Fibroblast of skin of abdomen (primary cell): Measurements from ENCODE around the gene PXK.
"Not testable (repeated sequence)": the region's sequence is repeated elsewhere in the genome, so short reads cannot be mapped to it uniquely, and the experiment has no call there.

ENCODE experiments used
- DNase-seq: peaks from one replicate; pipeline ENCODE4 v3.0.0-alpha.2; 2013

Gene PXK

GRCh38 chr3:58421004-58421403 is 88.3 kb downstream of the PXK start:
- no peak for DNase-seq

- DNase-seq, result peak; percentile 33
Observed at GRCh38 chr3:58422756-58423325, 90.1 kb downstream of the PXK start.

- no peak for DNase-seq
Observed at GRCh38 chr3:58424613-58425012, 91.9 kb downstream of the PXK start.

DNA sequence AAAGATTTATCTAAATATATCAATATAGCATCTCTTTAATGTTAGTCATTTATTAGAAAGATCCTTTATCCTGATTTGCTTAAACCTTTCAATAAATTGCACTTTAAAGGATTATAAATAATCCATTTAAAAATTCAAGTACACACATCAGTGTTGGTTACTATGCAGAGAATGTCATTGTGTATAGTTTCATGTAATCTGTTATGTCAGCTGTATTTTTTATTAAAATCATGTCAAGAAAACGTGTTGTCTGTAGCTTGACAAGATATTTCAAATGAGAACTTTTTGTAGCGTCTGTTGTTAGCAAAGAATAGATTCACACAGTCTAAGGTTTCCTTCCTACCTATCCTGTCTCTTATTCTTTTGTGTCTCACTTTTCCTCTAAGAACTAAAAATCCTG is 93.1 kb downstream of the PXK start:
- DNase-seq, result no peak

- no peak for DNase-seq
Observed at GRCh38 chr3:58427661-58428361, 95.1 kb downstream of the PXK start.

DNA sequence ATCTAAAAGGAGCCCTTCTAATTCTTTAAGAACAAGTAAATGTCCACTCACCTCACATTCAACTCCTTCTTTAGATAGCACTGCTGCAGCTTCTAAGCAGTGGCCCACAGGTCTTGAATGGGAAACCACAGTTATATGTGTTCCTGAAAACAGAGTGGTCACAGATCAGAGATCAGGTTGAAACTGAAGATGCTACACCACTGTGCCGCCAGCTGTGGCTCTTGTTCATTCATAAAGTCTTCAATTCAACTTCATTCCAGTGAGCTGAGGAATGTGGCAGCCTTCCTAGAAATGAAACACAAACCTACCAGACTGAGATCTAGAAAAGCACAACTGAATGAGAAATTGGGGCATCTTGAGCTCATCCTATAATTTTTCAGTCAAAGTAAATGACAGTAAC is 97.0 kb downstream of the PXK start:
- peak; percentile 27 for DNase-seq

GRCh38 chr3:58432905-58433304 is 100.2 kb downstream of the PXK start:
- DNase-seq, result no peak

GRCh38 chr3:58433400-58434167 is 100.9 kb downstream of the PXK start, which contains the start of gene PDHB:
TSS of gene PDHB (minus strand) at chr3:58433832. CDS start at chr3:58433809, 23 bp downstream.
- DNase-seq, result peak; percentile 90

- no peak for DNase-seq
Observed at GRCh38 chr3:58434168-58434504, 101.4 kb downstream of the PXK start.

GRCh38 chr3:58434511-58434910 is 101.8 kb downstream of the PXK start:
- DNase-seq, result no peak

GRCh38 chr3:58434990-58435389 is 102.3 kb downstream of the PXK start:
- DNase-seq, result peak; percentile 94

GRCh38 chr3:58437276-58437675 is 104.6 kb downstream of the PXK start:
- not testable (repeated sequence) for DNase-seq

- DNase-seq, result not testable (repeated sequence)
Observed at GRCh38 chr3:58440996-58441355, 108.3 kb downstream of the PXK start.

DNA sequence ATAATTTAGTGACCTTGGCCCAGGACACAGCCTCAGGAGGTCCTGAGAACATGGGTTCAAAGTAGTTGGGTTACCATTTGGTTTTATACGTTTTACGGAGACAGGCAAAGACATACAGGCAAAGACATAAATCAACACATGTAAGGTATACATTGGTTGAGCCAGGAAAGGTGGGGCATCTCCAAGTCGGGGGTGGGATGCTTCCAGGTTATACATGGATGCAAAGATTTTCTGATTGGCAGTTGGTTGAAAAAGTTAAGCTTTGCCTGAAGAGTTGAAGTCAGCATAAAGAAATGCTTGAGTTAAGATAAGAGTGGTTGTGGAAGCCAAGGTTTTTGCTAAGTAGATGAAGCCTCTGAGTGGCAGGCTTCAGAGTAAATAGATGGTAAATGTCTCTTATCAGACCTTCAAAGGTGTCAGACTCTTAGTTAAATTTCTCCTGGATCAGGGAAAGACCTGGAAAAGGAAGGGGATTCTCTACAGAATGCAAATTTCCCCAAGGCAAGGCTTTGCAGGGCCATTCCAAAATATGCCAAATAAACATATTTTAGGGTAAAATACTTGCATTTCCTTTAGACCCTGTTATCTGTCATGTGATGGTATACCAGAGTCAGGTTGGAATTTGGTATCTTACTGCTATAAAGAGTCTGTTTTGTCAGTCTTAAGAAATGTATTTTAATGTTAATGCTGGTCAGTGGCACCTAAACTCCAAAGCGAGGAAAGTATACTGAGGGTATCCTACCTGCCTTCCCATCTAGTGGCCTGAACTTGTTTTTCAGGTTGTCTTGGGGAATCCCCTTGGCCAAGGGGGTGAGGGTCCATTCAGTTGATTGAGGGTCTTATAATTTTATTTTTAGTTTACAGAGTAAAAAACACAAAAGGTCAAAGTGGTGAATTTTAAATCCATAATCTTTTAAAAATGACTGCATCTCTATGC is 109.1 kb downstream of the PXK start:
- no peak for DNase-seq

- DNase-seq, result no peak
Observed at GRCh38 chr3:58452176-58452575, 119.5 kb downstream of the PXK start.

DNA sequence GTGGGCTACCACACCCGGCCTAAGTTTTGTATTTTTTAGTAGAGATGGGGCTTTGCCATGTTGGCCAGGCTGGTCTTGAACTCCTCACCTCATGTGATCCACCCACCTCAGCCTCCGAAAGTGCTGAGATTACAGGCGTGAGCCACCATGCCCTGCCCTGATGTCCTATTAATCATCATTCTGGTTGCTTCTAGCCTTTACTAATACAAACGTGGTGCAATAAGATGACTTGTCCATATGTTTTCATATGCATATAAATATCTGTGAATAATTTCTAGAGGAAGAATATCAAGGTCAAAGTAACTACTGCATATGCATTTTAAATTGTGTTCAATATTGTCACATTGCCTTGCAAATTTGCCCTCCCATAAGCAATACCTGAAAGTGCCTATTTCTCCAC is 126.5 kb downstream of the PXK start:
- no peak for DNase-seq

- DNase-seq, result no peak
Observed at GRCh38 chr3:58462829-58463180, 130.1 kb downstream of the PXK start.

DNA sequence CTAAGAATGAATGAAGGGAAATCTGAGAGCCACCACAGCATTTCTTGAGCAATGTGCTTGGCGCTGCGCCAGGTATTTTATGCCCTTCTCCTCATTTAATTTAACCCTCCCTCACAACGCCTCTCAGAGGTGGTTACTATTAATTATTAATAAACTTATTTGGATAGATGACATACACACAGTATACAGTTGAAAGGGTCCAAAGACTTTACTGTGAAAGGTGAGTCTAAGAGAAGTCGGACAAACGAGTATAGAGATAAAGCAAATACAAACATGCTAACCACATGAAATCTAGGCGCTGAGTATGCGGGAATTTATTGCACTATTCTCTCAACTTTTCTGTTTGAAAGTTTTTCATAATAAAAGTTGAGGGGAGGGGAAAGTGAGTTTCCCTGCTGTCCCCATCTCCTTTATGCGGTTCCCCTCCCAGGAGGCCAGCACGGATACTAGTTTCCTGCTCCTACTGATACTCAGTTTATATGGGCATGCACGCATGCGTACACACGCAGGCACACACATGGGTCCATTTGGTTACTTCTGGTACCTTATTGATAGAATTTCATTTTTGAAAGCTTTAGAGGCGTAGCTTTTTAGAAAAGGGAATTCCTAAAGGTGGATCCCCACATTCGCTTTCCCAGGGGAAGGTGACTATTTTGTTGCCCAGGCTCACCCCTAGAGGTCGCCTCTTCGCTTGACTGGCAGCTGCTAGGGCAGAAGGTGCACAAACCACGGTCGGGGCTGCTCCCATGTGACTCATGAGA is 130.7 kb downstream of the PXK start:
- DNase-seq, result peak; percentile 89

GRCh38 chr3:58463942-58464271 is 131.2 kb downstream of the PXK start:
- DNase-seq, result no peak

- DNase-seq, result no peak
Observed at GRCh38 chr3:58464866-58465265, 132.2 kb downstream of the PXK start.

- DNase-seq, result no peak
Observed at GRCh38 chr3:58466899-58467563, 134.3 kb downstream of the PXK start.

DNA sequence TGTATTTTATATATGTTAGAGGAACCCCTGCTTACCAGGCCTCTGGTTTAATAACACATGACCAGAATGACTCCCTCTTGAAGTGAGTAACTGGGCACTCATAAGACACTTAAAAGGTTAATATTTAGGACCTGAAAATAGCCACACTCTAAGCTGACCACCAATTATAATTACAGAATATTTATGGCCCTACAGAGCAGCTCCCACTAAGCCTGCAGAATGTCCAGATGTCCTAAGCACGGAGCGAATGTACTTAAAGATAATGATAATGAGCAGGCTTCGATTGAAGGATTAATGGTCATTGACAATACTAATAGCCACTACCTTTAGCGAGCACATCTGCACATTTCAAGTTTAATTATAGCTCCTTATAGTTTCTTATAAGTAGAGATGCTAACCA is 136.4 kb downstream of the PXK start:
- no peak for DNase-seq
